Ascending aorta (tissue), 2 donors: ENCODE measurements around the gene MAP7. TPM values are rescaled to one million over a fixed set of nuclear protein-coding genes. Genes with fewer than 3 reads are reported as not detected.

Experiments used
- DNase-seq, 2 donors: peaks; one replicate each; pipeline ENCODE4 v3.0.0-alpha.2; 2019; ENCODE audit warnings: low spot score in 2 of 2
- H3K27ac ChIP-seq, 2 donors: fragments of 200-600 bp; sonication (generic); one replicate each; pipeline ENCODE4 v1.5.1; 2016 to 2017; ENCODE audit warnings: mild to moderate bottlenecking in 1 of 2
- H3K27me3 ChIP-seq: fragments of 200-600 bp; sonication (generic); one replicate; pipeline ENCODE4 v1.5.1; 2017
- H3K36me3 ChIP-seq, 2 donors: fragments of 200-600 bp; sonication (generic); one replicate each; pipeline ENCODE4 v1.5.1; 2016
- H3K4me1 ChIP-seq, 2 donors: fragments of 200-600 bp; sonication (generic); one replicate each; pipeline ENCODE4 v1.5.1; 2016 to 2017; ENCODE audit warnings: mild to moderate bottlenecking in 1 of 2
- H3K4me3 ChIP-seq, 2 donors: fragments of 200-600 bp; sonication (generic); one replicate each; pipeline ENCODE4 v1.5.1; 2016 to 2017; ENCODE audit warnings: mild to moderate bottlenecking in 1 of 2
- H3K9me3 ChIP-seq, 2 donors: fragments of 200-600 bp; sonication (generic); one replicate each; pipeline ENCODE4 v1.5.1; 2016
- CTCF ChIP-seq, 3 experiments: fragments of 200-600 bp in 2 of 3; fragments of 450-650 bp in 1 of 3; sonication (generic) in 2 of 3; IDR thresholded peaks; one replicate each; pipeline ENCODE4 v1.5.1; 2016 to 2019; ENCODE audit warnings: antibody characterized with exemption in 3 of 3, mild to moderate bottlenecking in 1 of 3, moderate library complexity in 1 of 3
- intact Hi-C: fragments of 100-400 bp; cut with DNase I; formaldehyde crosslinking; loops from one replicate; pipeline ENCODE4 v1.15.1; 2023
- total RNA-seq: library from RNA; depleted of rRNA; stranded (reverse); fragments of >200 nt; gene quantifications from one replicate; pipeline ENCODE4 v1.1.0, GENCODE V29; 2016

The MAP7 gene
- total RNA-seq = not detected

GRCh38 chr6:136550330-136551071 is at the start of gene MAP7:
Gene MAP7, minus strand, starts transcription at chr6:136550422. Its CDS starts 14 bp downstream, at chr6:136550408.
- TF ChIP-seq CTCF (IDR thresholded peaks at IDR 0.05) = peak; percentile 65 to 84 (median 83)
- DNase-seq = peak in 1 of 2 donors; percentile 75
- H3K27me3 ChIP-seq = no peaks in the 10 kb centered on the region
- no peak within 1 kb of the TSS for H3K27ac ChIP-seq
- peaks cover 2 to 8% of the 10 kb centered on the region in 2 donors for H3K36me3 ChIP-seq
- H3K9me3 ChIP-seq = no peaks in the 10 kb centered on the region
- H3K4me1 ChIP-seq = peaks cover 4 to 8% of the 10 kb centered on the region in 2 donors
- H3K4me3 ChIP-seq = peak within 1 kb of the TSS; percentile 97 to 98
- intact Hi-C loops = loop anchor here (1.0 kb wide), 1 partner anchor 261 kb away; the partner anchor contains the start of gene BCLAF1

GRCh38 chr6:136599329-136600011 is 49.2 kb upstream of the MAP7 start:
- DNase-seq = no peak

GRCh38 chr6:136598048-136598447 is 47.8 kb upstream of the MAP7 start:
- Histone ChIP-seq H3K9me3 (no peaks in the 10 kb centered on the region), H3K27me3 (no peaks in the 10 kb centered on the region), H3K27ac (no peak overlapping the region), H3K4me1 (peaks cover 0 to 33% of the 10 kb centered on the region in 2 donors), H3K36me3 (peaks cover 0 to 23% of the 10 kb centered on the region in 2 donors), H3K4me3 (no peak overlapping the region)
- TF ChIP-seq CTCF (IDR thresholded peaks at IDR 0.05) = no peak
- no peak for DNase-seq
- intact Hi-C loops = no loop called here

More at GRCh38 chr6:136599329-136600011, 49.2 kb upstream of the MAP7 start:
- intact Hi-C loops = no loop called here
- no peak for TF ChIP-seq CTCF (IDR thresholded peaks at IDR 0.05)
- H3K27me3 ChIP-seq = no peaks in the 10 kb centered on the region
- no peaks in the 10 kb centered on the region for H3K9me3 ChIP-seq
- peak overlapping the region; percentile 42 to 61 for H3K27ac ChIP-seq
- no peak overlapping the region for H3K4me3 ChIP-seq
- peaks cover 0 to 29% of the 10 kb centered on the region in 2 donors for H3K4me1 ChIP-seq
- peaks cover 0 to 31% of the 10 kb centered on the region in 2 donors for H3K36me3 ChIP-seq

GRCh38 chr6:136594671-136595070 is 44.4 kb upstream of the MAP7 start:
- Histone ChIP-seq H3K9me3 (no peaks in the 10 kb centered on the region), H3K27me3 (no peaks in the 10 kb centered on the region), H3K4me3 (no peak overlapping the region), H3K36me3 (peaks cover 29 to 55% of the 10 kb centered on the region in 2 donors), H3K27ac (peak overlapping the region; percentile 60 to 73), H3K4me1 (peaks cover 0 to 11% of the 10 kb centered on the region in 2 donors)
- intact Hi-C loops = loop anchor here (2.0 kb wide), 1 partner anchor 14 kb away; no protein-coding TSS in a partner anchor
- TF ChIP-seq CTCF (IDR thresholded peaks at IDR 0.05) = no peak
- no peak for DNase-seq

GRCh38 chr6:136593748-136594490 is 43.7 kb upstream of the MAP7 start:
- peak in 1 of 2 donors; percentile 77 for DNase-seq
- peaks cover 36 to 60% of the 10 kb centered on the region in 2 donors for H3K36me3 ChIP-seq
- peak overlapping the region; percentile 60 to 73 for H3K27ac ChIP-seq

More at GRCh38 chr6:136593748-136594490, 43.7 kb upstream of the MAP7 start:
- intact Hi-C loops = loop anchor here (2.0 kb wide), 1 partner anchor 15 kb away; no protein-coding TSS in a partner anchor
- H3K9me3 ChIP-seq = no peaks in the 10 kb centered on the region
- no peak for TF ChIP-seq CTCF (IDR thresholded peaks at IDR 0.05)
- H3K4me1 ChIP-seq = peaks cover 0 to 10% of the 10 kb centered on the region in 2 donors
- no peak overlapping the region for H3K4me3 ChIP-seq
- H3K27me3 ChIP-seq = no peaks in the 10 kb centered on the region
